NK-92 treated with Interleukin-12 subunit alpha and Interleukin-12 subunit beta, amount 100 ng/mL, for 24 hours (cell line): ENCODE results near the gene SYNGR1.
"Not testable (repeated sequence)": the region's sequence is repeated elsewhere in the genome, so short reads cannot be mapped to it uniquely, and the experiment has no call there.

ENCODE experiments used
- DNase-seq: peaks from one replicate; lab custom pipeline; 2025; lab: John Stamatoyannopoulos, UW

Gene SYNGR1

GRCh38 chr22:39409516-39410029 lies 59.8 kb downstream of the SYNGR1 start:
- no peak for DNase-seq

- no peak for DNase-seq
Observed at GRCh38 chr22:39410264-39410663, 60.5 kb downstream of the SYNGR1 start.

- DNase-seq = not testable (repeated sequence)
Observed at GRCh38 chr22:39411828-39412365, 62.1 kb downstream of the SYNGR1 start.

- DNase-seq = not testable (repeated sequence)
Observed at GRCh38 chr22:39413204-39413603, 63.4 kb downstream of the SYNGR1 start.

GRCh38 chr22:39414377-39414776 lies 64.6 kb downstream of the SYNGR1 start:
- no peak for DNase-seq

GRCh38 chr22:39414886-39415285 lies 65.1 kb downstream of the SYNGR1 start:
- no peak for DNase-seq

GRCh38 chr22:39415506-39415905 lies 65.7 kb downstream of the SYNGR1 start:
- DNase-seq = no peak

- no peak for DNase-seq
Observed at GRCh38 chr22:39416319-39416718, 66.5 kb downstream of the SYNGR1 start.

GRCh38 chr22:39417641-39418040 lies 67.8 kb downstream of the SYNGR1 start:
- DNase-seq = no peak

GRCh38 chr22:39418696-39419095 lies 68.9 kb downstream of the SYNGR1 start:
- no peak for DNase-seq

- no peak for DNase-seq
Observed at GRCh38 chr22:39419096-39419495, 69.3 kb downstream of the SYNGR1 start.

- no peak for DNase-seq
Observed at GRCh38 chr22:39419911-39420310, 70.1 kb downstream of the SYNGR1 start.

- no peak for DNase-seq
Observed at GRCh38 chr22:39421691-39422090, 71.9 kb downstream of the SYNGR1 start.

- DNase-seq = no peak
Observed at GRCh38 chr22:39422101-39422500, 72.3 kb downstream of the SYNGR1 start.

GRCh38 chr22:39422721-39423120 lies 72.9 kb downstream of the SYNGR1 start:
- DNase-seq = no peak

GRCh38 chr22:39423976-39424375 lies 74.2 kb downstream of the SYNGR1 start:
- DNase-seq = no peak

GRCh38 chr22:39426380-39427043 lies 76.7 kb downstream of the SYNGR1 start:
- no peak for DNase-seq

GRCh38 chr22:39427751-39428596 lies 78.2 kb downstream of the SYNGR1 start:
- no peak for DNase-seq

GRCh38 chr22:39428597-39429071 lies 78.8 kb downstream of the SYNGR1 start:
- no peak for DNase-seq

GRCh38 chr22:39429186-39429585 lies 79.4 kb downstream of the SYNGR1 start:
- no peak for DNase-seq

- no peak for DNase-seq
Observed at GRCh38 chr22:39429916-39430575, 80.3 kb downstream of the SYNGR1 start.

- no peak for DNase-seq
Observed at GRCh38 chr22:39430576-39431150, 80.9 kb downstream of the SYNGR1 start.
